Fibroblast of the aortic adventitia (primary cell): ENCODE measurements around the gene GTSE1. TPM values are rescaled to one million over a fixed set of nuclear protein-coding genes. Genes with fewer than 3 reads are reported as not detected.

ENCODE experiments used
- DNase-seq: peaks from one replicate; pipeline ENCODE4 v3.0.0-alpha.2; 2010; ENCODE audit warnings: low read depth
- H3K4me3 ChIP-seq: 2 replicates; pipeline ENCODE4 v1.5.1; 2011; ENCODE audit warnings: low read depth, mild to moderate bottlenecking, control low read depth, low read length, moderate library complexity
- CTCF ChIP-seq: IDR thresholded peaks from 2 replicates; pipeline ENCODE4 v1.5.1; 2011; ENCODE audit warnings: mild to moderate bottlenecking, low read length, control low read depth, inconsistent platforms; ENCODE audit not compliant: insufficient read depth
- total RNA-seq: library from RNA; depleted of rRNA; stranded (reverse); fragments of >200 nt; gene quantifications from 2 replicates; pipeline ENCODE4 v1.2.3, GENCODE V29; 2012; ENCODE audit warnings: low replicate concordance

GTSE1 gene
- total RNA-seq, 1 donor, result 13.4 TPM

GRCh38 chr22:46281866-46282678 lies 14.6 kb upstream of the GTSE1 start:
- H3K4me3 ChIP-seq, result no peak overlapping the region
- no peak for DNase-seq
- no peak for TF ChIP-seq CTCF

- no peak overlapping the region for H3K4me3 ChIP-seq
- no peak for TF ChIP-seq CTCF
- DNase-seq, result no peak
These were observed 10.7 kb upstream of the GTSE1 start for GRCh38 chr22:46286006-46286405.

GRCh38 chr22:46286941-46287872 lies 9.5 kb upstream of the GTSE1 start:
- TF ChIP-seq CTCF, result no peak
- DNase-seq, result no peak
- no peak overlapping the region for H3K4me3 ChIP-seq

GRCh38 chr22:46287873-46288751 lies 8.6 kb upstream of the GTSE1 start:
- TF ChIP-seq CTCF, result no peak
- no peak for DNase-seq
- no peak overlapping the region for H3K4me3 ChIP-seq

- no peak for DNase-seq
- TF ChIP-seq CTCF, result no peak
- H3K4me3 ChIP-seq, result no peak overlapping the region
These were observed 7.8 kb upstream of the GTSE1 start for GRCh38 chr22:46288846-46289243.

GRCh38 chr22:46289244-46289891 lies 7.3 kb upstream of the GTSE1 start:
- no peak for TF ChIP-seq CTCF
- no peak for DNase-seq
- H3K4me3 ChIP-seq, result no peak overlapping the region
